Measurements from ENCODE around the gene KCNQ1. TPM values are rescaled to one million over a fixed set of nuclear protein-coding genes. Genes with fewer than 3 reads are reported as not detected.

The KCNQ1 gene
- polyA plus RNA-seq, 1 of the 3 experiments (the other 2 are of a cell fraction) = 0.05 TPM

DNA sequence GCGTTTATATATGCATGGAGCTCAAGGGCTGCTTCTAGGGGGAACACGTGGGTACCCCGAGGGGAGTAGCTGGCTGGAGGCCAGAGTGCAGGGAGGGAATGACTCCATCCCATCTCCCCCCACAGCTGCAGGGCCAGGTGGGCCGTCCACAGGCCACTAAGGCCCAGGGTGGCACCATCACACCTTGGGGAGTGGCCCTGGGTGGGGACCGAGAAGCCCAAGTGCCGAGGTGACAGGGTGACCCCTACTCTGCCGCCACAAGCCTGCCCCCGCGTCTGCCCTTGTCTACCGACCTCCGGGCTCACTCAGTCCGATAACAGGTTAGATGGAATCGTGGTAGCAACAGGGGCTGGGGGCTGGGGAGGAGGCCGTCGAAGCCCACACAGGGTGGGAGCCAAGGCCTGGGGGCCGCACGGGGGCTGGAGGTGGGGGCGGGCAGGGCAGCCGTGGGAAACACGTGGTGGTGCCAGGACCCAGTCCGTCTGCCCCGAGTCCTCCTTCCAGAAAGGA lies 129.3 kb downstream of the KCNQ1 start:
- H3K79me2 ChIP-seq (ENCODE audit: insufficient read depth) = no peaks in the 10 kb centered on the region
- peaks cover 0 to 9% of the 10 kb centered on the region in 2 experiments; a peak in 1 of 4 replicates for H3K4me1 ChIP-seq (ENCODE audit: control insufficient read depth in 1 of 2, insufficient read depth in 2 of 2, low read depth in 1 of 2, low read length in 1 of 2)
- DNase-seq = no peak
- no peaks in the 10 kb centered on the region for H3K9me2 ChIP-seq
- no peak overlapping the region for H3K27ac ChIP-seq (ENCODE audit: low read depth in 2 of 2, low read length in 1 of 2)
- H3K9me3 ChIP-seq = no peaks in the 10 kb centered on the region
- no peak for TF ChIP-seq USF1 (IDR thresholded peaks at IDR 0.05; ENCODE audit: borderline replicate concordance, low read depth)
- no peak for TF ChIP-seq EZH2phosphoT487 (IDR thresholded peaks at IDR 0.05; ENCODE audit: borderline replicate concordance, low read depth)
- no peak for TF ChIP-seq SMC3 (IDR thresholded peaks at IDR 0.05; ENCODE audit: low read depth, low read length)
- no peak overlapping the region for H3K4me2 ChIP-seq
- ChIA-PET POLR2A (no interaction called here), CTCF (interaction anchor here (1.1 to 4.9 kb wide), 3 partner anchors 42 to 314 kb away, joined by 3 to 24 read pairs (median 4); no protein-coding TSS in a partner anchor)
- H3K27me3 ChIP-seq (ENCODE audit: insufficient read depth) = no peaks in the 10 kb centered on the region
- H2AFZ ChIP-seq (ENCODE audit: low read depth) = no peak overlapping the region
- no peak overlapping the region for H3K9ac ChIP-seq
- 89% methylated on average over 7 of the region's 22 CpGs for WGBS (ENCODE audit: low lambda C conversion rate)
- H3K4me3 ChIP-seq (ENCODE audit: low read depth in 2 of 2, low read length in 1 of 2) = no peak overlapping the region
- H3F3A ChIP-seq (replicated peaks; ENCODE audit: insufficient read depth) = no peaks in the 10 kb centered on the region
- H3K36me3 ChIP-seq (replicated peaks in 1 of 2; ENCODE audit: control insufficient read depth in 1 of 2, insufficient read depth in 2 of 2, low read length in 1 of 2) = no peaks in the 10 kb centered on the region
- H4K20me1 ChIP-seq (ENCODE audit: insufficient read depth) = no peaks in the 10 kb centered on the region

GRCh38 chr11:2574553-2575535 lies 130.0 kb downstream of the KCNQ1 start:
- Histone ChIP-seq H3K9me3 (no peaks in the 10 kb centered on the region), H2AFZ (ENCODE audit: low read depth) (no peak overlapping the region), H3K27ac (ENCODE audit: low read depth in 2 of 2, low read length in 1 of 2) (no peak overlapping the region), H3K27me3 (ENCODE audit: insufficient read depth) (no peaks in the 10 kb centered on the region), H3F3A (replicated peaks; ENCODE audit: insufficient read depth) (no peaks in the 10 kb centered on the region), H4K20me1 (ENCODE audit: insufficient read depth) (no peaks in the 10 kb centered on the region), H3K9ac (no peak overlapping the region), H3K4me3 (ENCODE audit: low read depth in 2 of 2, low read length in 1 of 2) (no peak overlapping the region), H3K79me2 (ENCODE audit: insufficient read depth) (no peaks in the 10 kb centered on the region), H3K4me1 (ENCODE audit: control insufficient read depth in 1 of 2, insufficient read depth in 2 of 2, low read depth in 1 of 2, low read length in 1 of 2) (peaks cover 0 to 12% of the 10 kb centered on the region in 2 experiments; a peak in 1 of 4 replicates), H3K36me3 (replicated peaks in 1 of 2; ENCODE audit: control insufficient read depth in 1 of 2, insufficient read depth in 2 of 2, low read length in 1 of 2) (no peaks in the 10 kb centered on the region), H3K4me2 (no peak overlapping the region), H3K9me2 (no peaks in the 10 kb centered on the region)
- ChIA-PET POLR2A (no interaction called here), CTCF (interaction anchor here (0.6 to 4.9 kb wide), 4 partner anchors 43 to 313 kb away, joined by 3 to 24 read pairs (median 4); no protein-coding TSS in a partner anchor)
- WGBS (ENCODE audit: low lambda C conversion rate) = 73% methylated on average over 20 of the region's 45 CpGs
- DNase-seq = no peak
- TF ChIP-seq POLR2AphosphoS5 (IDR thresholded peaks at IDR 0.05; ENCODE audit: low read depth, low read length) (no peak), TAF1 (IDR thresholded peaks at IDR 0.05; ENCODE audit: borderline replicate concordance, low read depth, low read length) (no peak), GATA2 (CRISPR knock-in tag; IDR thresholded peaks at IDR 0.05) (no peak), CHD2 (IDR thresholded peaks at IDR 0.05; ENCODE audit: low read length, partially characterized antibody) (no peak), EP300 (IDR thresholded peaks at IDR 0.05; ENCODE audit: borderline replicate concordance in 1 of 2, low read depth in 1 of 2, low read length in 1 of 2) (no peak), USF1 (IDR thresholded peaks at IDR 0.05; ENCODE audit: borderline replicate concordance, low read depth) (no peak), ZBTB33 (IDR thresholded peaks at IDR 0.05; ENCODE audit: borderline replicate concordance, low read depth) (no peak), GABPA (IDR thresholded peaks at IDR 0.05; ENCODE audit: low read depth) (no peak), NRF1 (IDR thresholded peaks at IDR 0.05; ENCODE audit: low read depth, low read length) (no peak), USF2 (IDR thresholded peaks at IDR 0.05; ENCODE audit: borderline replicate concordance, low read depth, low read length) (no peak), RFX5 (IDR thresholded peaks at IDR 0.05; ENCODE audit: low read length) (no peak), ELF1 (IDR thresholded peaks at IDR 0.05) (no peak), PBX3 (IDR thresholded peaks at IDR 0.05) (no peak), JUND (IDR thresholded peaks at IDR 0.05) (no peak), FOXJ3 (CRISPR knock-in tag; IDR thresholded peaks at IDR 0.05) (no peak)

Measured in SK-N-SH (cell line).